Activated CD4-positive, alpha-beta T cell treated with anti-CD3 and anti-CD28 coated beads, Interleukin-2, Interleukin-4, amounts not matched to agents 100 ng/mL and 50 ng/mL, durations not matched to agents 16 hours and 8 hours (primary cell): ENCODE measurements around the gene SETD7.
"Not testable (repeated sequence)": the region's sequence is repeated elsewhere in the genome, so short reads cannot be mapped to it uniquely, and the experiment has no call there.

ENCODE experiments used
- DNase-seq: peaks from one replicate; pipeline ENCODE4 v3.0.0-alpha.2; 2020; ENCODE audit warnings: low spot score

Gene SETD7

DNA sequence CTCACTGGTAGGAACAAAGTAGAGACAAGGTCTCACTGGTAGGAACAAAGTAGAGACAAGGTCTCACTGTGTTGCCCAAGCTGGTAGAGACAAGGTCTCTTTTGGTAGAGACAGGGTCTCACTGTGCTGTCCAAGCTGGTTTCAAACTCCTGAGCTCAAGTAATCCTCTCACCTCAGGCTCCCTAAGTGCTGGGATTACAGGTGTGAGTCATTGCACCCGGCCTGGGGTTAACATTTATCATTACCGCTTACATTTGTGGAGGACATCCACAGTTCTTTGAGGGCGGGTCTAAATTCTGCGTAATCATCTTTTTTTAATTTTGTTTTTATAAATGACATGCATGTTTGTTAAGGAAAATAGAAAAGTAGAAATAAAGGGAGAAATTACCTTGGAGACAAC lies 90.1 kb downstream of the SETD7 start:
- no peak for DNase-seq

DNA sequence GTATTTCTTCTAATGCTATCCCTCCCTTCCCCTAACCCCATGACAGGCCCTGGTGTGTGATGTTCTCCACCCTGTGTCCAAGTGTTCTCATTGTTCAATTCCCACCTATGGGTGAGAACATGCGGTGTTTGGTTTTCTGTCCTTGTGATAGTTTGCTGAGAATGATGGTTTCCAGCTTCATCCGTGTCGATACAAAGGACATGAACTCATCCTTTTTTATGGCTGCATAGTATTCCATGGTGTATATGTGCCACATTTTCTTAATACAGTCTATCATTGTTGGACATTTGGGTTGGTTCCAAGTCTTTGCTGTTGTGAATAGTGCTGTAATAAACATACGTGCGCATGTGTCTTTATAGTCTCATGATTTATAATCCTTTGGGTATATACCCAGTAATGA lies 91.5 kb downstream of the SETD7 start:
- DNase-seq, result not testable (repeated sequence)

DNA sequence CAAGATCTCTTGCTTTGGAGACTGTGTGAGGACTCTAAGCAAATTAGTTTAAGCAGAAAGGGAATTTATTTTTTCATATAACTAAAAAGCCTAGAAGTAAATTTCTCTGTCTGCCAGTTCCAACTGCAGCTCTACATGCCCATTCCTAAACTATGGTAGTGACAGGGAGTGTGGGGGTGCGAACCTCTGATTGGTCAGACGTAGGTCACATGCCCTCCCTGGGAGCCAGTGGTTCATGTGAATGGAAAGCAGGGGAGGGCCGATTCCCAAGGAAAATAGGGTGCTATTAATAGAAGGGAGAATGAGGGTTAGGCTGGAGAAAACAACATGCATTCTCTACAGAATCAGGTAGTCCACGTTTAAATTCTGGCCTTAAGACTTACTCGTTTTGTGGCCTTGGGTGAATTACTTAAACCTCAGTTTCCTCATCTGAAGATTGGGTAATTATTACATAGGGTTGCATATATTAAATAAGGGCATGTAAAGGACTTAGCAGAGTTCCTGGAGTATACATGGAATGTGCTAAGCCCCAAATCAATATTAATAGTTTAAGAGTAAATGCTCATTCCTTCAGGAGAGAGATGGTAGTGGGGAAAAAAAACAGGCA lies 94.9 kb downstream of the SETD7 start:
- DNase-seq, result no peak

DNA sequence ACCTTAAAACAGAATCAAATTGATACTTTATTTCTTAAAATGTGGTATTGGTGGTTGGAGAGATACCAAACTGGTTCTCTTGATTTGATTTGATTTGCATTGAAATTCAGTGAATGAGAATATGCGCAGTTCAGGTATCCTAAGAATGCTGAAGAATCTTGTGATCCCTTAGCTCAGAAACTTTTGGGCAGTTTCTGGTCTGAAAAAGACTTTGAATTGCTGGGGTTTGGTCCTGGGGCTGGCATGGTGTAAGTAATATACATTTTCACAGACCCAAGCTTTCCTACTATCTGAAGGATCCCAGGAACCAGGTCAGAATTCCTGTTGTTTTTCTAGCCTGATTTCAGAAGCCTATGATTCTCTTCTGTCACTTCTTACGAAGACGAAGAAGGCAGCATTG lies 95.5 kb downstream of the SETD7 start:
- no peak for DNase-seq

GRCh38 chr4:139458999-139459398 lies 97.0 kb downstream of the SETD7 start:
- DNase-seq, result no peak

- no peak for DNase-seq
These were observed 97.5 kb downstream of the SETD7 start for GRCh38 chr4:139458543-139458942.

DNA sequence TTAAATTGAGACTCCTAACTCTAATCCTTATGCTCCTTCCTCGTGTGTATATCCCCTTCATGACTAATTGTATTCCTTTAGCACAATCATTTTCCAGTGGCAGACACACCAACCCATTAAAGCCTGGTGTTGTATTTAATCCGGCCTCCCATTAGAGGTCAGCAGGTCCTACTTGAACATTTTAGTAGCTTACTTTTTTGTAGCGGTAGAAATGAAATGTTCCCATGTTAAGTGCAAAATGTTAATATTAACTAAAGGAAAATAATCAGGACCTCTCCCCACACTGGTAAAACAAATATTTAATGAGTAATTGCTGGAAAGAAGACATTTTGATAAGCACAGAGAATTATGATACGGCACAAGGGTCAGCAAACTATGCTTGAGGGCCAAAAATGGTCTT lies 98.7 kb downstream of the SETD7 start:
- no peak for DNase-seq

GRCh38 chr4:139455126-139455538 lies 100.9 kb downstream of the SETD7 start:
- DNase-seq, result no peak

DNA sequence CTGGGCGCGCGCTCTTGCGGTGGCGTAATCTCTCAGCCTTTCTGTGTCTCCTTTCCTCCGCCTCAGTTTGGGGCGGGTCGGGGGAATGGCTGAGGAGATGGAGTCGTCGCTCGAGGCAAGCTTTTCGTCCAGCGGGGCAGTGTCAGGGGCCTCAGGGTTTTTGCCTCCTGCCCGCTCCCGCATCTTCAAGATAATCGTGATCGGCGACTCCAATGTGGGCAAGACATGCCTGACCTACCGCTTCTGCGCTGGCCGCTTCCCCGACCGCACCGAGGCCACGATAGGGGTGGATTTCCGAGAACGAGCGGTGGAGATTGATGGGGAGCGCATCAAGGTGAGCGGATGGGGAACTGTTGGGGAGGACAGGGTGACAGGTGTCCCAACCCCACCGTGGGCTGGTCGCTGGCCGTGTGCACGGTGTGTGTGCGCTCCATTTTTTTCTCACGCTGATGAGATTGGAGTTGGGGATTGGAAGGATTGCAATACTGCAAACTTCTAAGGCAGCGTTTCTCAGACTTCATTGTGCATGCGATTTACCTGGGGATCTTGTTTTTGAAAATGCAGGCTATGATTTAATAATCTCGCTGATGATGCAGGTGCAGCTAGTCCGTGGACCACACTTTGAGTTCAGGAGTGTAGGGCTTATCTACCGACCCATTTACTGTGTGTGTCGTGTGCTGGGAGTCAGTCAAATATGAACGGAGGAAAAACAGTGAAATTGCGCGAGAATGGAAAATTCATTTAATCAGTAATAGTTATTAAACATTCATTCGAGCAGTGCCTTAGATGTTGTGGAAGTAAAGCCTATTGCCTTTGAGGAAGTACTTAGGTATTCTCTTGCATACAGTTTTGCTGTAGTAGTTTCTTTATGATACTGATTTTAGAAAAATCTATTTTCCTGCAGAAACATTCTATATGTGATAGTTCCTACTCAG lies 101.6 kb downstream of the SETD7 start, which contains the start of gene RAB33B:
Gene RAB33B, plus strand, starts transcription at position 11 of the 935 bp plus-strand sequence. Its CDS starts 75 bp downstream, at position 86.
- DNase-seq, result no peak

- peak; percentile 97 for DNase-seq
These were observed 102.5 kb downstream of the SETD7 start for GRCh38 chr4:139453371-139454110.

DNA sequence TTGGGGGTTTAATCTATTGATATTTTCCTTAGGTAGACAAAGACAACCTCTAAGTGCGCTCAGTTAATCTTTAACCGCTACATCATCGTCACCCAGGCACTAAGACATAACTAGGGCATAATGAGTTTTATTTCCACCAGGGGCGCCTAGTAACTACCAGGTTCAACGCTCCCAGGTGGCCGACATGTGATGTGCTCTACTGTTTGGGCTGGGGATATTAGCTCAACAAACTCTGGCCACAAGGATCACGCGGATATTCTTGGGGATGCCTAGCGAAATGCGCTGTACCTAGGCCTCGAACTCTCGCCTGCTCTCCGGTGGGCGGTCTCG lies 103.0 kb downstream of the SETD7 start:
- DNase-seq, result peak; percentile 76

GRCh38 chr4:139451997-139452396 lies 104.0 kb downstream of the SETD7 start:
- DNase-seq, result no peak

DNA sequence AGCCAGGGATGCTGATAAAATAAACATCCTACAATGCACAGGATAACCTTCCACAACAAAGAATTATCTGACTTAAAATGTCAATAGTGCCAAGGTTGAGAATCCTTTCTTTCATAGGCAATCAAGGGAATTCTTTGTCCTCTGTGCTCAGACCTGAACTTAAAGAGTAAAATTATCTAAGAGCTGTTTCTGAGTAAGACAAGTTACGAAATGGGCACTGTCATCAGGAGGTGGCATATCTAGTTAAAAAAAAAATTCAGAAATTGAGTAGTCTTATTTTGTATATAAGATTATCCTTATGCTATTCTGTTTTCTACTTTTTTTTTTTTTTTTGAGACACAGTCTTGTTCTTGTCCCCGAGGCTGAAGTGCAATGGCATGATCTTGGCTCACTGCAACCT lies 105.4 kb downstream of the SETD7 start:
- no peak for DNase-seq

DNA sequence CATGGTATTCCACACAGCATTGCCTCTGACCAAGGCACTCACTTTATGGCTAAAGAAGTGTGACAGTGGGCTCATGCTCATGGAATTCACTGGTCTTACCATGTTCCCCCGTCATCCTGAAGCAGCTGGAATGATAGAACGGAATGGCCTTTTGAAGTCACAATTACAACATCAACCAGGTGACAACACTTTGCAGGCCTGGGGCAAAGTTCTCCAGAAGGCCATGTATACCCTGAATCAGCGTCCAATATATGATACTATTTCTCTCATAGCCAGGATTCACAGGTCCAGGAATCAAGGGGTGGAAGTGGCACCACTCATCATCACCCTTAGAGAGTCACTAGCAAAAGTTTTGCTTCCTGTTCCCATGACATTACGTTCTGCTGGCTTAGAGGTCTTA lies 108.9 kb downstream of the SETD7 start:
- not testable (repeated sequence) for DNase-seq
